ENCODE measurements around the gene ZBTB20. TPM values are rescaled to one million over a fixed set of nuclear protein-coding genes. Genes with fewer than 3 reads are reported as not detected.

ZBTB20 gene
- total RNA-seq, 6 experiments from 2014 or later = 8.0 to 14.1 (median 10.4) TPM

GRCh38 chr3:114746502-114746901 is 400.6 kb downstream of the ZBTB20 start:
- Mint-ChIP-seq H3K9me3 (no peaks in the 10 kb centered on the region), H3K4me1 (ENCODE audit: low read depth) (peaks cover 34% of the 10 kb centered on the region), H3K27ac (peak overlapping the region; percentile 87), H3K27me3 (ENCODE audit: insufficient read depth) (no peaks in the 10 kb centered on the region; the same call in 1 of the 2 replicates), H3K36me3 (ENCODE audit: low read depth) (no peaks in the 10 kb centered on the region), H3K4me3 (peak overlapping the region; percentile 87)
- no peak for TF ChIP-seq CTCF (IDR thresholded peaks at IDR 0.05)
- DNase-seq = no peak

GRCh38 chr3:114745322-114746240 is 401.5 kb downstream of the ZBTB20 start:
- no peak for TF ChIP-seq CTCF (IDR thresholded peaks at IDR 0.05)
- no peaks in the 10 kb centered on the region for H3K36me3 Mint-ChIP-seq (ENCODE audit: low read depth)
- H3K4me3 Mint-ChIP-seq = peak overlapping the region; percentile 87
- peak overlapping the region; percentile 87 for H3K27ac Mint-ChIP-seq
- H3K4me1 Mint-ChIP-seq (ENCODE audit: low read depth) = peaks cover 42% of the 10 kb centered on the region
- DNase-seq = peak; percentile 62
- no peaks in the 10 kb centered on the region for H3K9me3 Mint-ChIP-seq
- H3K27me3 Mint-ChIP-seq (ENCODE audit: insufficient read depth) = no peaks in the 10 kb centered on the region; the same call in 1 of the 2 replicates

GRCh38 chr3:114743746-114744485 is 403.2 kb downstream of the ZBTB20 start:
- Mint-ChIP-seq H3K4me3 (no peak overlapping the region), H3K36me3 (ENCODE audit: low read depth) (no peaks in the 10 kb centered on the region), H3K27me3 (ENCODE audit: insufficient read depth) (no peaks in the 10 kb centered on the region; the same call in 1 of the 2 replicates), H3K27ac (no peak overlapping the region), H3K9me3 (no peaks in the 10 kb centered on the region), H3K4me1 (ENCODE audit: low read depth) (peaks cover 47% of the 10 kb centered on the region)
- no peak for DNase-seq
- no peak for TF ChIP-seq CTCF (IDR thresholded peaks at IDR 0.05)

GRCh38 chr3:114741066-114741465 is 406.0 kb downstream of the ZBTB20 start:
- peak; percentile 48 for DNase-seq
- Mint-ChIP-seq H3K36me3 (ENCODE audit: low read depth) (no peaks in the 10 kb centered on the region), H3K27me3 (ENCODE audit: insufficient read depth) (no peaks in the 10 kb centered on the region; the same call in 1 of the 2 replicates), H3K4me1 (ENCODE audit: low read depth) (peaks cover 30% of the 10 kb centered on the region), H3K9me3 (no peaks in the 10 kb centered on the region), H3K27ac (peak overlapping the region; percentile 66), H3K4me3 (no peak overlapping the region)
- TF ChIP-seq CTCF (IDR thresholded peaks at IDR 0.05) = no peak

- Mint-ChIP-seq H3K4me1 (ENCODE audit: low read depth) (peaks cover 16% of the 10 kb centered on the region), H3K27me3 (ENCODE audit: insufficient read depth) (no peaks in the 10 kb centered on the region; the same call in 1 of the 2 replicates), H3K4me3 (no peak overlapping the region), H3K9me3 (no peaks in the 10 kb centered on the region), H3K27ac (no peak overlapping the region), H3K36me3 (ENCODE audit: low read depth) (no peaks in the 10 kb centered on the region)
- no peak for TF ChIP-seq CTCF (IDR thresholded peaks at IDR 0.05)
- no peak for DNase-seq
Observed at GRCh38 chr3:114739627-114740026, 407.5 kb downstream of the ZBTB20 start.

Measured in HFFc6 (cell line).